ENCODE results near the gene GRIK5.

GRIK5 gene

GRCh38 chr19:42095142-42095813 lies 25.3 kb upstream of the GRIK5 start:
- DNase-seq, result no peak

GRCh38 chr19:42093926-42094325 lies 23.9 kb upstream of the GRIK5 start:
- no peak for DNase-seq

- DNase-seq, result no peak
Measured at GRCh38 chr19:42093505-42093904, 23.5 kb upstream of the GRIK5 start.

GRCh38 chr19:42092350-42092749 lies 22.3 kb upstream of the GRIK5 start:
- no peak for DNase-seq

- no peak for DNase-seq
Measured at GRCh38 chr19:42091742-42092141, 21.7 kb upstream of the GRIK5 start.

GRCh38 chr19:42091300-42091699 lies 21.3 kb upstream of the GRIK5 start:
- no peak for DNase-seq

GRCh38 chr19:42090672-42091071 lies 20.7 kb upstream of the GRIK5 start:
- no peak for DNase-seq

- DNase-seq, result no peak
Measured at GRCh38 chr19:42089772-42090171, 19.8 kb upstream of the GRIK5 start.

GRCh38 chr19:42089191-42089750 lies 19.3 kb upstream of the GRIK5 start:
- DNase-seq, result no peak

- DNase-seq, result no peak
Measured at GRCh38 chr19:42088471-42089190, 18.6 kb upstream of the GRIK5 start.

GRCh38 chr19:42086770-42087550 lies 17.0 kb upstream of the GRIK5 start:
- no peak for DNase-seq

- DNase-seq, result no peak
Measured at GRCh38 chr19:42086188-42086736, 16.3 kb upstream of the GRIK5 start.

- DNase-seq, result no peak
Measured at GRCh38 chr19:42083537-42083936, 13.5 kb upstream of the GRIK5 start.

- DNase-seq, result no peak
Measured at GRCh38 chr19:42081584-42082203, 11.7 kb upstream of the GRIK5 start.

- no peak for DNase-seq
Measured at GRCh38 chr19:42080764-42081375, 10.9 kb upstream of the GRIK5 start.

GRCh38 chr19:42079886-42080763 lies 10.1 kb upstream of the GRIK5 start:
- no peak for DNase-seq

GRCh38 chr19:42079276-42079669 lies 9.3 kb upstream of the GRIK5 start:
- no peak for DNase-seq

- no peak for DNase-seq
Measured at GRCh38 chr19:42078538-42079275, 8.7 kb upstream of the GRIK5 start.

GRCh38 chr19:42078058-42078457 lies 8.1 kb upstream of the GRIK5 start:
- no peak for DNase-seq

- no peak for DNase-seq
Measured at GRCh38 chr19:42076380-42076944, 6.5 kb upstream of the GRIK5 start.
